T-cell (primary cell): ENCODE measurements around the gene DHRS1. TPM values are rescaled to one million over a fixed set of nuclear protein-coding genes. Genes with fewer than 3 reads are reported as not detected.
A peak's percentile ranks its signal among the peaks of the same experiment; 100 is the strongest.

Source experiments
- ATAC-seq, 4 experiments: fragments of 200-7000 bp in 3 of 4; fragments of 150-1000 bp in 1 of 4; cut with Tn5 transposase; replicated peaks in 1 of 4; 1 replicate in 3 of 4; 2 replicates in 1 of 4; pipeline ENCODE4 v1.10.0; 2021; ENCODE audit warnings: moderate library complexity in 3 of 4, mild to moderate bottlenecking in 2 of 4, moderate number of reproducible peaks in 1 of 4
- CTCF ChIA-PET, 2 donors: fragments of 300-600 bp; sonication (Branson Sonifier 250); formaldehyde crosslinking; loops; one replicate each; lab custom pipeline; 2022; ENCODE audit warnings: antibody characterized with exemption in 2 of 2; lab: Charles Lee
- POLR2A ChIA-PET, 2 donors: fragments of 300-600 bp; sonication (Branson Sonifier 250); formaldehyde crosslinking; loops; one replicate each; lab custom pipeline; 2022; ENCODE audit warnings: antibody characterized with exemption in 2 of 2; lab: Charles Lee
- DNase-seq, 35 experiments: peaks; one replicate each; pipeline versions ENCODE4 v3.0.0 to v3.0.0-alpha.2; 2013 to 2023
- H3K27ac ChIP-seq: one replicate; pipeline ENCODE4 v1.5.1; 2013; ENCODE audit warnings: low read length
- H3K27me3 ChIP-seq, 2 experiments: replicated peaks in 1 of 2; 1 replicate in 1 of 2; 2 replicates in 1 of 2; pipeline versions ENCODE4 v1.6.1 to v1.7.0; 2013; ENCODE audit warnings: low read length in 1 of 2, mixed read lengths in 1 of 2; ENCODE audit not compliant: control insufficient read depth in 2 of 2, insufficient read depth in 2 of 2; ENCODE audit errors: extremely low read depth in 1 of 2
- H3K36me3 ChIP-seq, 2 donors: 1 replicate in 1 of 2; 2 replicates in 1 of 2; pipeline versions ENCODE4 v1.6.1 to v1.7.0; 2013; ENCODE audit warnings: low read length in 1 of 2; ENCODE audit not compliant: control insufficient read depth in 2 of 2, insufficient read depth in 1 of 2; ENCODE audit errors: extremely low read depth in 1 of 2
- H3K4me1 ChIP-seq, 2 experiments: 1 replicate in 1 of 2; 2 replicates in 1 of 2; pipeline versions ENCODE4 v1.6.1 to v1.7.0; 2013; ENCODE audit warnings: low read length in 2 of 2, mixed read lengths in 1 of 2; ENCODE audit not compliant: insufficient read depth in 2 of 2, control insufficient read depth in 1 of 2; ENCODE audit errors: extremely low read depth in 1 of 2
- H3K4me3 ChIP-seq, 2 donors: 1 replicate in 1 of 2; 2 replicates in 1 of 2; pipeline versions ENCODE4 v1.5.1 to v1.7.0; 2013; ENCODE audit warnings: mild to moderate bottlenecking in 2 of 2, low read length in 1 of 2, moderate library complexity in 1 of 2; ENCODE audit not compliant: control insufficient read depth in 1 of 2; ENCODE audit errors: extremely low read depth in 1 of 2
- H3K9me3 ChIP-seq: 2 replicates; pipeline ENCODE4 v1.7.0; 2013
- H3K27ac Mint-ChIP-seq, 2 donors: one replicate each; pipeline ENCODE4 v1.8.0; 2020 to 2021; ENCODE audit warnings: mild to moderate bottlenecking in 2 of 2, mixed read lengths in 2 of 2
- H3K27me3 Mint-ChIP-seq, 2 donors: one replicate each; pipeline ENCODE4 v1.8.0; 2021 to 2022; ENCODE audit warnings: mixed read lengths in 2 of 2
- H3K36me3 Mint-ChIP-seq: one replicate; pipeline ENCODE4 v1.8.0; 2021; ENCODE audit warnings: mixed read lengths
- H3K4me1 Mint-ChIP-seq, 3 donors: one replicate each; pipeline ENCODE4 v1.8.0; 2020 to 2022; ENCODE audit warnings: mixed read lengths in 3 of 3, mild to moderate bottlenecking in 1 of 3
- H3K4me3 Mint-ChIP-seq, 3 donors: one replicate each; pipeline ENCODE4 v1.8.0; 2020 to 2022; ENCODE audit warnings: mild to moderate bottlenecking in 3 of 3, mixed read lengths in 3 of 3, moderate library complexity in 3 of 3
- H3K9me3 Mint-ChIP-seq, 3 donors: one replicate each; pipeline ENCODE4 v1.8.0; 2020 to 2022; ENCODE audit warnings: mixed read lengths in 3 of 3
- WGBS: methylation state at CpG from one replicate; pipeline ENCODE4 v1.1.5; 2013; ENCODE audit warnings: missing lambda C conversion rate; ENCODE audit not compliant: insufficient coverage; 5-methylcytosine and 5-hydroxymethylcytosine counted together
- total RNA-seq, 35 experiments: library from RNA in 6 of 35; stranded (reverse) in 6 of 35; fragments of 120-200 nt in 1 of 35; gene quantifications; one replicate each; pipeline versions ENCODE4 v1.2.1 to v1.2.4 and lab custom pipeline; 2013 to 2026

Gene DHRS1
- total RNA-seq, 5 donors from 2014 or later (not counting 1 experiment from before 2014, with no cell fraction given), result 34.2 to 47.6 (median 39.1) TPM

GRCh38 chr14:24335461-24336171, 36.0 kb upstream of the DHRS1 start:
- DNase-seq (no peak), ATAC-seq (no peak)
- Mint-ChIP-seq H3K9me3 (no peaks in the 10 kb centered on the region), H3K4me1 (peaks cover 55 to 78% (median 55%) of the 10 kb centered on the region in 3 donors), H3K4me3 (peak overlapping the region in 2 of 3 donors; percentile 41 to 84), H3K27me3 (peaks cover 13 to 26% of the 10 kb centered on the region in 2 donors), H3K27ac (no peak overlapping the region), H3K36me3 (peaks cover 31% of the 10 kb centered on the region)
- H3K4me1 ChIP-seq, result peaks cover 23 to 66% of the 10 kb centered on the region in 2 experiments
- no peak overlapping the region for H3K27ac ChIP-seq
- CTCF ChIA-PET, result interaction anchor here (0.6 to 1.2 kb wide), 3 partner anchors 83 to 97 kb away, joined by 5 to 7 read pairs (median 7); no protein-coding TSS in a partner anchor
- no peaks in the 10 kb centered on the region for H3K9me3 ChIP-seq
- peaks cover 8 to 45% of the 10 kb centered on the region in 2 experiments for H3K27me3 ChIP-seq
- no peak overlapping the region for H3K4me3 ChIP-seq
- 89% methylated on average over 6 of the region's 12 CpGs for WGBS
- POLR2A ChIA-PET, result no interaction called here
- H3K36me3 ChIP-seq, result peaks cover 16 to 26% of the 10 kb centered on the region in 2 donors

GRCh38 chr14:24334431-24335291, 35.1 kb upstream of the DHRS1 start, which contains the start of gene ADCY4:
Gene ADCY4, minus strand, starts transcription at chr14:24335071. Its CDS starts 419 bp downstream, at chr14:24334652.
- peaks cover 16 to 26% of the 10 kb centered on the region in 2 donors for H3K36me3 ChIP-seq
- DNase-seq, result peak in 6 of 35 experiments; percentile 31 to 53 (median 36)
- Mint-ChIP-seq H3K4me1 (peaks cover 49 to 80% (median 58%) of the 10 kb centered on the region in 3 donors), H3K4me3 (peak within 1 kb of the TSS; percentile 50 to 84 (median 54)), H3K9me3 (no peaks in the 10 kb centered on the region), H3K27me3 (peaks cover 18 to 29% of the 10 kb centered on the region in 2 donors), H3K27ac (peak within 1 kb of the TSS in 1 of 2 donors; percentile 32), H3K36me3 (peaks cover 31% of the 10 kb centered on the region)
- CTCF ChIA-PET, result interaction anchor here in 1 of 2 donors (0.6 to 4.3 kb wide), 4 partner anchors 10 to 102 kb away, joined by 3 to 66 read pairs (median 24); partner anchors contain the start of gene KHNYN
- peak within 1 kb of the TSS; percentile 7 to 64 for H3K4me3 ChIP-seq
- H3K27me3 ChIP-seq, result peaks cover 8 to 48% of the 10 kb centered on the region in 2 experiments
- no peaks in the 10 kb centered on the region for H3K9me3 ChIP-seq
- no peak within 1 kb of the TSS for H3K27ac ChIP-seq
- POLR2A ChIA-PET, result no interaction called here
- peak; percentile 10 to 25 (median 22) for ATAC-seq
- WGBS, result 9% methylated on average over 43 of the region's 65 CpGs
- H3K4me1 ChIP-seq, result peaks cover 20 to 72% of the 10 kb centered on the region in 2 experiments

GRCh38 chr14:24332268-24332993, 32.9 kb upstream of the DHRS1 start:
- ChIA-PET POLR2A (interaction anchor here (0.5 to 0.6 kb wide), 2 partner anchors 24 to 99 kb away, joined by 3 read pairs; no protein-coding TSS in a partner anchor), CTCF (interaction anchor here (0.6 to 4.3 kb wide), 24 partner anchors 12 to 360 kb away, joined by 3 to 66 read pairs (median 5); partner anchors contain the start of genes DHRS1 (in 1 of the 2), KHNYN (in 1 of the 2), NOP9 (in 1 of the 2) and TINF2 (in 1 of the 2))
- peak overlapping the region; percentile 77 to 84 (median 78) for H3K4me3 Mint-ChIP-seq
- peaks cover 18 to 29% of the 10 kb centered on the region in 2 donors for H3K27me3 Mint-ChIP-seq
- H3K4me1 ChIP-seq, result peaks cover 17 to 79% of the 10 kb centered on the region in 2 experiments
- peaks cover 8 to 46% of the 10 kb centered on the region in 2 experiments for H3K27me3 ChIP-seq
- H3K36me3 ChIP-seq, result peaks cover 15% of the 10 kb centered on the region in 2 donors
- peak; percentile 69 to 95 (median 86) for DNase-seq
- peaks cover 53 to 81% (median 56%) of the 10 kb centered on the region in 3 donors for H3K4me1 Mint-ChIP-seq
- H3K4me3 ChIP-seq, result peak overlapping the region; percentile 35 to 38
- peak; percentile 81 to 88 (median 87) for ATAC-seq
- H3K27ac ChIP-seq, result no peak overlapping the region
- no peaks in the 10 kb centered on the region for H3K9me3 ChIP-seq
- H3K36me3 Mint-ChIP-seq, result peaks cover 20% of the 10 kb centered on the region
- H3K27ac Mint-ChIP-seq, result peak overlapping the region; percentile 54 to 75
- no peaks in the 10 kb centered on the region for H3K9me3 Mint-ChIP-seq
- 20% methylated on average over 56 of the region's 56 CpGs for WGBS

GRCh38 chr14:24331731-24332267, 32.2 kb upstream of the DHRS1 start:
- Histone ChIP-seq H3K4me1 (peaks cover 22 to 85% of the 10 kb centered on the region in 2 experiments), H3K4me3 (peak overlapping the region in 1 of 2 donors; percentile 6), H3K36me3 (peaks cover 8 to 9% of the 10 kb centered on the region in 2 donors), H3K27ac (no peak overlapping the region), H3K27me3 (peaks cover 8 to 46% of the 10 kb centered on the region in 2 experiments), H3K9me3 (no peaks in the 10 kb centered on the region)
- Mint-ChIP-seq H3K27ac (peak overlapping the region; percentile 54 to 75), H3K36me3 (peaks cover 14% of the 10 kb centered on the region), H3K27me3 (peaks cover 18 to 29% of the 10 kb centered on the region in 2 donors), H3K4me1 (peaks cover 59 to 86% (median 60%) of the 10 kb centered on the region in 3 donors), H3K9me3 (no peaks in the 10 kb centered on the region), H3K4me3 (peak overlapping the region; percentile 77 to 84 (median 78))
- ATAC-seq, result no peak
- peak in 1 of 35 experiments; percentile 7 for DNase-seq
- ChIA-PET POLR2A (no interaction called here), CTCF (interaction anchor here (0.6 to 4.3 kb wide), 15 partner anchors 20 to 360 kb away, joined by 3 to 66 read pairs (median 6); partner anchors contain the start of genes KHNYN (in 1 of the 2), LTB4R2 (in 1 of the 2) and TINF2 (in 1 of the 2))
- WGBS, result 45% methylated on average over 24 of the region's 26 CpGs

- Mint-ChIP-seq H3K36me3 (peaks cover 8% of the 10 kb centered on the region), H3K27ac (peak overlapping the region in 1 of 2 donors; percentile 9), H3K27me3 (peaks cover 18 to 29% of the 10 kb centered on the region in 2 donors), H3K4me1 (peaks cover 59 to 83% (median 62%) of the 10 kb centered on the region in 3 donors), H3K4me3 (no peak overlapping the region), H3K9me3 (no peaks in the 10 kb centered on the region)
- Histone ChIP-seq H3K9me3 (no peaks in the 10 kb centered on the region), H3K27me3 (peaks cover 8 to 46% of the 10 kb centered on the region in 2 experiments), H3K36me3 (peaks cover 1 to 3% of the 10 kb centered on the region in 2 donors), H3K4me1 (peaks cover 22 to 85% of the 10 kb centered on the region in 2 experiments), H3K4me3 (no peak overlapping the region), H3K27ac (no peak overlapping the region)
- DNase-seq (no peak), ATAC-seq (no peak)
- ChIA-PET CTCF (interaction anchor here (1.1 to 4.3 kb wide), 8 partner anchors 19 to 105 kb away, joined by 3 to 44 read pairs (median 6); partner anchors contain the start of genes LTB4R2 (in 1 of the 2) and TINF2 (in 1 of the 2)), POLR2A (interaction anchor here in 1 of 2 donors (0.6 kb wide), 1 partner anchor 61 kb away, joined by 3 read pairs; no protein-coding TSS in a partner anchor)
- 98% methylated on average over 6 of the region's 10 CpGs for WGBS
Observed at GRCh38 chr14:24330973-24331674, 31.5 kb upstream of the DHRS1 start.
